Stimulated activated CD8-positive, alpha-beta memory T cell treated with anti-CD3 and anti-CD28 coated beads, Interleukin-7, amount 100 ng/mL, for 24 hours (primary cell): ENCODE results near the gene NF2.
"Not testable (repeated sequence)": the region's sequence is repeated elsewhere in the genome, so short reads cannot be mapped to it uniquely, and the experiment has no call there.

ENCODE experiments used
- DNase-seq: peaks from one replicate; pipeline ENCODE4 v3.0.0-alpha.2; 2020; ENCODE audit warnings: low read depth

Gene NF2

GRCh38 chr22:29596408-29596807, 7.0 kb upstream of the NF2 start:
- DNase-seq: no peak

DNA sequence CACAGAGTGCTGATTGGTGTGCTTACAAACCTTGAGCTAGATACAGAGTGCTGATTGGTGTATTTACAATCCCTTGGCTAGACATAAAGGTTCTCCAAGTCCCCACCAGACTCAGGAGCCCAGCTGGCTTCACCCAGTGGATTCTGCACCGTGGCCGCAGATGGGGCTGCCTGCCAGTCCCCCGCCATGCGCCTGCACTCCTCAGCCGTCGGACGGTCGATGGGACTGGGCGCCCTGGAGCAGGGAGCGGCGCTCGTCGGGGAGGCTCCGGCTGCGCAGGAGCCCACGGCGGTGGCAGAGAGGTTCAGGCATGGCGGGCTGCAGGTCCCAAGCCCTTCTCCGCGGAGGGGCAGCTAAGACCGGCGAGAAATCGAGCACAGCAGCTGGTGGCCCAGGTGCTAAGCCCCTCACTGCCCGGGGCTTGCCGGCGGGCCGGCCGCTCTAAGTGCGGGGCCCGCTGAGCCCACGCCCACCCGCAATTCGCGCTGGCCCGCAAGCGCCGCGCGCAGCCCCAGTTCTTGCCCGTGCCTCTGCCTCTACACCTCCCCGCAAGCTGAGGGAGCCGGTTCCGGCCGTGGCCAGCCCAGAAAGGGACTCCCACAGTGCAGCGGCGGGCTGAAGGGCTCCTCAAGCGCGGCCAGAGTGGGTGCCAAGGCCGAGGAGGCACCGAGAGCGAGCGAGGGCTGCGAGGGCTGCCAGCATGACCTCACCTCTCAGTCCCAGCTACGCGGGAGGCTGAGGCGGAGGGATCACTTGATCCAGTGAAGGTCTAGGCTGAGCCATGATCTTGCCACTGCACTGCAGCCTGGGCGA, 5.4 kb upstream of the NF2 start:
- not testable (repeated sequence) for DNase-seq

- DNase-seq: no peak
Measured at GRCh38 chr22:29598684-29599020, 4.8 kb upstream of the NF2 start.

DNA sequence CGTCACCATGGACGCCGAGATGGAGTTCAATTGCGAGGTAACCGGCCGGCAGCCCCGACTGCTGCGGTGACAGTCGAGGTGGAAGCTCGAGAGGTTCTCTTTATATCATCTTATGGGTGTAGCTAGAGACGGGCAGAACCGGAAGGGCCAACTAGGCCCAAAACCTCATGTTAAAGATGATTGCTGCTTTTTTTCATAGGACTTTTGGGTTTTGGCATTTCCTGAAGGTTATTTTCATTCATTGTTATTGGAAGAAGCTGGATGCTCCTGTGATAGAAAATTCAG, 585 bp downstream of the NF2 start:
- DNase-seq: no peak

DNA sequence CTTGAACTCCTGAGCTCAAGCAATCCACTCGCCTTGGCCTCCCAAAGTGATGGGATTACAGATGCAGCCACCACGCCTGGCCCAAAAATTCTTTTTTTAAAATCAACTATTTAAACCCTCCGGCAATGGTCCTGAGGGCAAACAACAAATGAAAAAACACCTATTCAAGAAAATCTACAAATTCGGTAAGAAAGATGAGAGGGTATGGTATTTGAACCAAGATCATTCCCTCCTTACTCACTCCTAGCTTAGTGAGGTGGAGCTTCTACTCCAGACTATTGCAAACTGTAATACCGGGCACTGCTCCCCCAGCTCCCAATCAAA, 2.1 kb downstream of the NF2 start:
- DNase-seq: no peak

DNA sequence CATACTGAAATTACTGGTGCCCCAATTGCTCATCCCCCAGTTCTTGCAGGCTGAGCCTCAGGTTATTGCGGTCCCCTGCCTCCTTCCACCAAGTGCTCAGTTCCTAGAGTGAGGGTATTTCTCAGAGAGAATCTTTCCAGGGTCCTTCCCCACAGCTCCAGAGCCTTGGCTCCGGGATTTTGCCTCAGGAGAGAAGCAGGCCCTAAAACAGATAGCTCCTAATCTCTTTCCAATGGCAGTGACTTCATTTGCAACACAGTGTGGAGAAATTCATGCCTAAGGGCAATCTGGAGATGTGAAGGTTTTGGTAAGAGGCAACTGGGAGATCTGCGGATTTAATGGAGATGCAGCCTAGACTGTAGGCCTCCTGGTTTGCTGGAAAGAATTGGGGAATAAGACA, 2.9 kb downstream of the NF2 start:
- no peak for DNase-seq

- DNase-seq: no peak
Measured at GRCh38 chr22:29607426-29607825, 4.0 kb downstream of the NF2 start.

DNA sequence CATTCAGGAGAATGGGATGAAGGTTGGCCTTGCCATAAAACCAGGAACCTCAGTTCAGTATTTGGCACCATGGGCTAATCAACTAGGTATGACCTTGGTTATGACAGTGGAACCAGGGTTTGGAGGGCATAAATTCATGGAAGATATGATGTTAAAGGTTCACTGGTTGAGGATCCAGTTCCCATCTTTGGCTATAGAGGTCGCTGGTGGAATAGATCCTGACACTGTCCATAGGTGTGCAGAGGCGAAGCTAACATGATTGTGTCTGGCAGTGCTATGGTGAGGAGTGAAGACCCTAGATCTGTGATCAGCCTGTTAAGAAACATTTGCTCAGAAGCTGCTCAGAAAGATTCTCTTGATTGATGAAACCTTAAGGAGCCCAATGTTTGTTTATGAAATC, 5.7 kb downstream of the NF2 start:
- DNase-seq: no peak

DNA sequence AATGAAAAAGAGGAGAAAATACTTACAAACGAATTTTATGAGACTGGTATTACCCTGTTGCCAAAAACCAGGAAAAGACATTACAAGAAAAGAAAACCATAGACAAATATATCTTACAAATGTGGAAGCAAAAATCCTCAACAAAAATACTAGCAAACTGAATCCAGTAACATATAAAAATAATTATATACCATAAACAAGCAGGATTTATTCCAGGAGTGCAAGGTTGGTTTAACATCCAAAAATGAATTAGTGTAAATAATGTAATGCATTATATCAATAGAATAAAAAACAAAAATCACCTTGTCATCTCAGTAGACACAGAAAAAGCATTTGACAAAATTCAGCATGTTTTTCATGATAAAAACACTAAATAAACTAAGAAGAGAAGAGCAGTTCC, 7.3 kb downstream of the NF2 start:
- no peak for DNase-seq

DNA sequence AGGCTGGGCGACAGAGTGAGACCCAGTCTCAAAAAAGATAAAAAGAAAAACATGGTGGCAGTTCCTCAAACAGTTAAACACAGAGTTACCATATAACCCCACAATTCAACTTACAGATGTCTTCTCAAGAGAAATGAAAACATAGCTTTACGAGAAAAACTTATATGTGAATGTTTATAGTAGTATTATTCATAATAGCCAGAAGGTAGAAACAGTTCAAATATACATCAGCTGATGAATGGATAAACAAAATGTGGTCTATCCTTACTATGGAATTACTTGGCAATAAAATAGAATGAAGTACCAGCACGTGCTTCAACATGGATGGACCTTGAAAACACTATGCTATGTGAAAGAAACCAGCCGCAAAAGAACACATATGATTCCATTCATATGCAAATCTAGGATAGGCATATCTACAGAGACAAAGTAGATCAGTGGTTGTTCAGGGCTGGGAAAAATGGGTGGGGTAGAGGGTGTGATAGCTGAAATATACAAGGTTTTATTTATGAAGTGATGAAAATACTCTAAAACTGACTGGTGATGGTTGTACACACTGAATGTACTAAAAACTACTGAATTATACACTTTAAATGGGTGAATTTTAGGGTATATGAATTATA, 12.4 kb downstream of the NF2 start:
- DNase-seq: no peak

DNA sequence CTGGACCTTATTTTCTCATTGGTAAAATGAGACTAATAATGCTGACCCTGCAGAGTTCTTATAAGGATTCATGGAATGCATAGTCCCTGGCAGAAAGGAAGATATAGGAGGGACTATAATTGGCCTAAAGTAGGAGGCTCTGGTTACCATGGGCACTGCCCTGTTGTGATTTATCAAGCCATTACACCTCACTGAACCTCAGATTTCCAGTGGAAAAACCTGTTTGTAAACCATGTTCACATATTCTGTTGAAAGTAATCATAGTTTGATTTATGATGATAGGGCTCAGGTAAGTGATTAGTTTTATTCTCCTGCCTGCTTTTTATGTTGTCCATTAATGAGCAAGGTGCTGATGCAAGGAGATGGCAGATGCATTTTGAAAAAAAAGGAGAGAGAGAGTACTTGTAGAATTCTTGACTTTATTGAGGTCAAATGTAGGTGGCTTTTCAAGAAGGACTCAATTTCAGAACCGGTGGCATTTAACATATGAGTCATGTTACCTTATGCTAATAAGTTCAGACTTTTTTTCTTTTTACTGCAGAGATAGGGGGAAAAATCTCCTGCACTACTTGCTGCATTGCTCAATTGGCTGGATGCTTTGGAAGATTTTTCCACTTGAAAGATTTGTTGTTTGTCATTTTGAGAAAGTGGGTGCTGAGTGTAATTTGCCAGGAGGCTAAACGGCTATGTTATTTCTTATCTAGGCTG, 14.6 kb downstream of the NF2 start:
- no peak for DNase-seq

GRCh38 chr22:29621761-29622526, 18.5 kb downstream of the NF2 start:
- DNase-seq: no peak

DNA sequence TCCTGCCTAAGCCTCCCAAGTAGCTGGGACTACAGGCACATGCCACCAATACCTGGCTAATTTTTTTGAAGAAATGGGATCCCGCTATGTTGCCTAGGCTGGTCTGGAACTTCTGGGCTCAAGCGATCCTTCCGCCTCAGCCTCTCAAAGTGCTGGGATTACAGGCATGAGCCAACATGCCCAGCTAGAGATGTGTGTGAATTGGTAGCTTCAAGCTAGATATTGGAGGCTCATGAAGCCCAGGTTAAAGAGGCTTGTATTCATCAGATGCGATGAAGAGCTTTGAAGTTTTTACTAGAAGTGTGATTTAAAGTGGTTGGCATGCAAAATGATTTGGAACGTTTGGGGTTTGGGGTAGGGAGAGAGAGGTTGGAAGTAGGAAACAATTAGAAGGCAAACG, 19.6 kb downstream of the NF2 start:
- no peak for DNase-seq

DNA sequence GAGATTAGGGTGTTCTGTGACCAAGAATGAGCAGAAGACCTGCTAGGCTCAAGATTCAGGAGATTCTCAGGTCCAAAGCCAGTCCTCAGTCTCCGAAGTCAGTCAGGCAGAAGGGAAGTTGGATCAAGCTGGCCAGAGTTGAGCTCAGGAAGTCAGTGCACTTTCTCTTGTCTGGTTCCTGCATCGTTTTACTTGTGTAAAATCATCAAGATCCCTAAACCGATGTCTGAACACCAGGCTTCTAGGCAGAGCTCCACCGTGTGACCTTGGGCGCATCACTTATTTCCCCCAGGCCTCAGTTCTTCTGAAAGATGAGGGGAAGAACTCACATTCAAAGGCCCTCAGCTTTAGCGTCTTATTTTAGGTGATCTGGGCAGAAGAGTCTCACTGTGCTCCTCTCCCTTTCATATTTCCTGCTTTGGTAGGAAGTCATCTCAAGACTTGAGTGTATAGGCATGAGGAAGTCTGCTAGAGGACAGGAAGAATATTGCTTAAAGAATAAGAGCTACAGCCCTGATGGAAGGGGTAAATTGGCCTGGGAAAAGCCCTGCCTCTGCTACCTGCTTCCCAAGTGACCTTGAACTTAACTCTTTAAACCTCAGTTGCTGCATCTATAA, 20.2 kb downstream of the NF2 start:
- no peak for DNase-seq

- no peak for DNase-seq
Measured at GRCh38 chr22:29625090-29625825, 21.8 kb downstream of the NF2 start.

DNA sequence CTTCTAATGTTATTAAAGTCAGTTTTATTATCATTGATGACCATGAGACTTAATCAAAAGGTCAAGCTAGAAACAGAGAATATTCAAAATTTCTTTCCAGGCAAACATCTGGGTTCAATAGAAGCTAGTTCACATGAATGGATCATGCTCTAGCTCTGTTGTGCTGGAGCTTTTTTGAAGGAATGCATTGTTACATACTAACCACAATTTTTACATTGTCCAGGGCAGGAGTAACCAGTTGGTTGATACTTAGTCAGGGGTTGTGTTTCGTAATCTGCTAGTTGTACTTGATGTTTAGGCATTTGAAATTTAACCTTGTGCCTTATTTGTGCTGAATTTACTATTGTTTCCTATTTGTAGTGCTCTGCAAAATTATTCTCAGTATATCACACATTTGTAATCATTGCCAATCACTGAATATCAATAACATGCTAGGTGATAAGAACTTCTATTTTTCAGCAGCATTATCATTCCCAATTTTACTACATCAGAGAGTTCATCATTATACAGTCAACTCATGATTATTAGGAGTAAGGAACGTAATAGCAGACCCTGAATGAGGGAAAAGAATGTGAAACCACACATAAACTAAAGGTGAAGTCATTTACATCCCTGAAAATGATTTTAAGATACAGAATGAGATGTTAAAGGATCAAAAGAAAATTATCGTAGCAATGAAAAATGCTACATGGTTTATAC, 23.2 kb downstream of the NF2 start:
- DNase-seq: no peak

- DNase-seq: no peak
Measured at GRCh38 chr22:29627196-29627535, 23.7 kb downstream of the NF2 start.

DNA sequence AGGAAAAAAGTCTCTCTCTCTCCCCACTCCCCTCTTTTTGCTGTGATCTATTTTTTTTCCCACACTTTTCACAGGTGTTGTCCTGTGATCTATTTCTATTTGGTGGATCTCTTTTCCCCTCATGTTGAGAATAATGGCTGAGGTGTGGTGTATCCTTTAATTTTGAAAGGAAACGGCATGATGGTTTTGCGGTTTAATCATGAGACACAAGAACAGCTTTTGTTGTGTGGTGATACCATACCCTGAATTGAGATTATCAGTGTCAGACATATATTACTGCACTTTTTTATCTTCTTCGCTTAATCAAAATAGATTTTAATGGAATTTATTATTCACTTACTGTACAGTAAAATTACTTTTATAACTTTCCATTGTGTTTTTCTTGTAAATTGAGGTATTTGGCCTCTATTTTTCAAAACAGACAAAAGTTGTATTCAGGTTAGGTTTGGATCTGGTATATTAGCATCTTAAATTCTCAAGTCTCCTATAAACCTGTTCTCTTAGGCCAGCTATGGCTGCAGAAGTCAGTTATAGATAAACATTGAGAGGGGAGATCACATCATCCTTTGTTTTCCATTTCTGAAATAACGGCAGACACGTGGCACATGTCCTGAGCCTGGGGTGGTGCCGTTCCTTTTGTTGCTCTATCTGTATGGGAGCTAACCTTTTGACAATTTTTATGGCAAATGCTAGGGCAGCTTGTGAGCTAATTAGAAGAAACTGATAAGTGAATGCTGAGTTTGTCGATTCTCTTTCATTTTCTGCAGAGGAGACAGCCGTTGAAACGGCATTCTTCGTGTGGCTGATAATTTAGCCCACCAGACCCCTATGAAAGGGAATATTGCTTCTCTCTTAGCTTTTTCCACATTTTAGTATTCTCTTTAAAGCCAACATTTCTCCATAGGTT, 25.8 kb downstream of the NF2 start:
- DNase-seq: no peak

- no peak for DNase-seq
Measured at GRCh38 chr22:29629903-29630516, 26.6 kb downstream of the NF2 start.

DNA sequence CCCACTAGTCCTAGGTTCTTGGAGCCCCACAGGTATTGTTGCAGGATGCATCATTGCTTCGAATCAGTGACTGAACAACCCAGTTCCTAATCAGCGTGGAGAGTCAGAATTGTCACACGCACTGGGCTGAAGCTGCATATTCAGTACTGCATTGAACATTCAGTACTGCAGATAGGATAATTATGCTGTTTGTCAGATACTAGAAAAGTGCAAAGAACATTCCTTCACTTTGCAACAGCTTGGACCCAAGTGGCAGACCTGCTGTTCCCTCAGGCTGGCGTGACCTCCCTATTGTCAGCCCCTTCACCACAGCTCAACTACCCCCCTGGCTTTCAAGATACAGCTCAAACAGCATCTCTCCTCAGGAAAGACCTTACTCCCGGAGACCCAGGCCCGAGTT, 27.6 kb downstream of the NF2 start:
- no peak for DNase-seq
